Stimulated activated CD4-positive, alpha-beta T cell treated with anti-CD3 and anti-CD28 coated beads, Interleukin-12 subunit alpha, Interleukin-12 subunit beta, amount 100 ng/mL, for 4 hours (primary cell): ENCODE data around the gene SH3BGR.

Experiments used
- DNase-seq: peaks from one replicate; pipeline ENCODE4 v3.0.0-alpha.2; 2020

SH3BGR gene

GRCh38 chr21:39461419-39461818 lies 9.6 kb downstream of the SH3BGR start:
- no peak for DNase-seq

GRCh38 chr21:39463308-39463707 lies 11.5 kb downstream of the SH3BGR start:
- no peak for DNase-seq

GRCh38 chr21:39466584-39466983 lies 14.8 kb downstream of the SH3BGR start:
- no peak for DNase-seq

- DNase-seq = no peak
These were observed 16.0 kb downstream of the SH3BGR start for GRCh38 chr21:39467746-39468145.

- no peak for DNase-seq
These were observed 16.8 kb downstream of the SH3BGR start for GRCh38 chr21:39468559-39468958.

- no peak for DNase-seq
These were observed 19.8 kb downstream of the SH3BGR start for GRCh38 chr21:39471598-39471997.

GRCh38 chr21:39472786-39473185 lies 21.0 kb downstream of the SH3BGR start:
- no peak for DNase-seq

GRCh38 chr21:39474611-39475010 lies 22.8 kb downstream of the SH3BGR start:
- no peak for DNase-seq

GRCh38 chr21:39479164-39479813 lies 27.5 kb downstream of the SH3BGR start:
- DNase-seq = no peak

GRCh38 chr21:39479814-39480182 lies 28.0 kb downstream of the SH3BGR start:
- DNase-seq = no peak

GRCh38 chr21:39480271-39480670 lies 28.5 kb downstream of the SH3BGR start:
- no peak for DNase-seq

- DNase-seq = no peak
These were observed 30.1 kb downstream of the SH3BGR start for GRCh38 chr21:39481886-39482285.

- no peak for DNase-seq
These were observed 32.1 kb downstream of the SH3BGR start for GRCh38 chr21:39483917-39484316.

GRCh38 chr21:39484711-39485276 lies 33.0 kb downstream of the SH3BGR start:
- DNase-seq = no peak

- DNase-seq = no peak
These were observed 37.7 kb downstream of the SH3BGR start for GRCh38 chr21:39489380-39489924.

GRCh38 chr21:39499156-39499555 lies 47.4 kb downstream of the SH3BGR start:
- DNase-seq = no peak

- DNase-seq = no peak
These were observed 50.9 kb downstream of the SH3BGR start for GRCh38 chr21:39502631-39503030.

GRCh38 chr21:39503123-39503762 lies 51.5 kb downstream of the SH3BGR start:
- DNase-seq = no peak

GRCh38 chr21:39504230-39504629 lies 52.5 kb downstream of the SH3BGR start:
- DNase-seq = no peak

- DNase-seq = no peak
These were observed 58.5 kb downstream of the SH3BGR start for GRCh38 chr21:39510240-39510639.

- no peak for DNase-seq
These were observed 59.3 kb downstream of the SH3BGR start for GRCh38 chr21:39511102-39511501.

- DNase-seq = no peak
These were observed 62.0 kb downstream of the SH3BGR start for GRCh38 chr21:39513735-39514134.

- no peak for DNase-seq
These were observed 64.1 kb downstream of the SH3BGR start for GRCh38 chr21:39515684-39516472.
